GM12891 (cell line): Measurements from ENCODE around the gene ARGLU1.

ENCODE experiments used
- PAX5 ChIP-seq: IDR thresholded peaks from 2 replicates; pipeline ENCODE4 v1.6.1; 2011; ENCODE audit warnings: low read length, moderate library complexity, mild to moderate bottlenecking; ENCODE audit not compliant: insufficient read depth, severe bottlenecking
- POLR2A ChIP-seq: IDR thresholded peaks from 2 replicates; pipeline ENCODE4 v1.6.1; 2011; ENCODE audit warnings: low read depth, low read length, control low read depth
- POLR2AphosphoS5 ChIP-seq: IDR thresholded peaks from 2 replicates; pipeline ENCODE4 v1.6.1; 2011; ENCODE audit warnings: low read depth, low read length, control low read depth
- SPI1 ChIP-seq: IDR thresholded peaks from 2 replicates; pipeline ENCODE4 v1.6.1; 2011; ENCODE audit warnings: low read depth, low read length, control low read depth
- TAF1 ChIP-seq: IDR thresholded peaks from 2 replicates; pipeline ENCODE4 v1.6.1; 2011; ENCODE audit warnings: low read depth, low read length, control low read depth

GRCh38 chr13:106493533-106494220 is 74.3 kb downstream of the ARGLU1 start:
- TF ChIP-seq POLR2A (no peak), POLR2AphosphoS5 (no peak), TAF1 (no peak), SPI1 (peak; percentile 97), PAX5 (no peak)
